ENCODE data around the gene SH3PXD2B.
"Not testable (repeated sequence)": the region's sequence is repeated elsewhere in the genome, so short reads cannot be mapped to it uniquely, and the experiment has no call there.

Gene SH3PXD2B

DNA sequence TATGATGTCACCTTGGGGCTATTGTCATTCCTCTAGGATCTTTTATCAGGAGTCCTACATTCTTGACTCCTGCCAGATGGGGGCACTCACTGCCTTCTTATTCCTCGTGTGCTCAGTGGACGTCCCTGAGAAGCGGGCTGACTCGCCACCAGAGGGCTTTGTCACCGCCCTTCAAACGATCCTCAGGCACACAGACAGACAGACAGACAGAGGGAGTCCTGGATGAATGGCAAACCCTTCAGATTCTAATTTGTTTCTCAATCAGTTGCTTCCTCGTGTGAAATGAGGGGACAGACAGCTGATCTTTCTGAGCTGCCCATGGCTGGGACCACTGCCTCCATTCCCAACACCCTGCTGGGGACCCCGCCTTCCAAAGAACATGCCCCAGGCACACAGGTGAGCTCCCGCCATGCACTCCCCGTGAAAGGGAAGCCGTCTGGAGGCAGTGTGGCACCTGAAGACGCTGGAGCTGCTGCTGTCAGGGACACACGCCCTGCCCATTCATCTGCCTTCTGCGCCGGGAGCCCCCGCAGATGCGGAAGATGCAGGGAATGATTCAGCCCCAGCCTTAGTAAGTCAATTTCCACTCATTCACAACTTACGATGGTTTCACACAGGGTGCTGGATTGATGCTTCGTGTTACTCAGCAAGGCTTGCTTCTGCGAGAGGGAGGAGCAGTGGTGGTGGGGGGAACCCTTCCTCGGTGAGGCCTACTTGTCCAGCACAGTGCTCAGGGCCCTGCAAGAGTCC lies 24.9 kb upstream of the SH3PXD2B start:
- H3K27ac Mint-ChIP-seq = no peak overlapping the region
- H3K4me1 Mint-ChIP-seq (ENCODE audit: low read depth in 2 of 2) = peaks cover 0 to 2% of the 10 kb centered on the region in 2 donors
- H3K27me3 Mint-ChIP-seq = peaks cover 16 to 21% of the 10 kb centered on the region in 2 donors
- ATAC-seq (replicated peaks) = peak; percentile 95
- H3K36me3 Mint-ChIP-seq (ENCODE audit: insufficient read depth) = peaks cover 3% of the 10 kb centered on the region
- DNase-seq = peak; percentile 6 to 43 (median 36)
- no peak overlapping the region for H3K4me3 Mint-ChIP-seq
- H3K9me3 Mint-ChIP-seq = no peaks in the 10 kb centered on the region

DNA sequence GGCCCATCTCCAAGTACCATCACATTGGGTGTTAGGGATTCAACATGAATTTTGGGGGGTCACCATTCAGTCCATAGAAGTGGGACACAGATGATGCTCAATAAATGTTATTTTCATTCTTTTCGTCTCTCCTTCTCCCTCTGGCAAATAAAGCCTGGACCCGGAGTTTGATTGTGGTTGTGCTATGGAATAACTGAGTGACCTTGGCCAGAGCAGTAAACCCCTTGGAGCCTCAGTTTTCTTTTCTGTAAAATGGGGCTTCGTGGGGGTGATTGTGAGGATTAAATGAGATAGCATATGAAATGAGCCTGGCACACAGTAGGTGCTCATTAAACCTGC lies 24.3 kb upstream of the SH3PXD2B start:
- not testable (repeated sequence) for H3K9me3 Mint-ChIP-seq; DNase-seq; H3K36me3 Mint-ChIP-seq (ENCODE audit: insufficient read depth); H3K4me3 Mint-ChIP-seq; H3K4me1 Mint-ChIP-seq (ENCODE audit: low read depth in 2 of 2); ATAC-seq (replicated peaks); H3K27ac Mint-ChIP-seq
- peaks cover 22 to 23% of the 10 kb centered on the region in 2 donors for H3K27me3 Mint-ChIP-seq

DNA sequence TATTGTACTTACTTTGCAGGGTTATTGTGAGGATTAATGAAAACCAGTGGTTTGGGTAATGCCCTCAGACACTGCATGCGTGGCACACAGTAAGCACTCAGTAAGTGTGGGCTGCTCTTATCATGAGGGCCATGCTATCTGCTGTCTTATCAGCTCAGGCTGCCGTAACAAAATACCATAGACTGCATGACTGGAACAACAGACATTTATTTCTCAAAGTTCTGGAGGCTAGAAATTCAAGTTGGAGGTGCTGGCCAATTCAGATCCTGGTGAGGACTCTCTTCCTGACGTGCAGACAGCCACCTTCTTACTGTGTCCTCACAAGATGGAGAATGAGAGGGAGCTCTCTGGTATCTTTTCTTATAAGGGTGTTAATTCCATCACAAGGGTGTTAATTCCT lies 23.9 kb upstream of the SH3PXD2B start:
- peaks cover 3% of the 10 kb centered on the region for H3K36me3 Mint-ChIP-seq (ENCODE audit: insufficient read depth)
- H3K27ac Mint-ChIP-seq = no peak overlapping the region
- no peak overlapping the region for H3K4me3 Mint-ChIP-seq
- ATAC-seq (replicated peaks) = no peak
- no peak for DNase-seq
- peaks cover 0 to 2% of the 10 kb centered on the region in 2 donors for H3K4me1 Mint-ChIP-seq (ENCODE audit: low read depth in 2 of 2)
- no peaks in the 10 kb centered on the region for H3K9me3 Mint-ChIP-seq
- H3K27me3 Mint-ChIP-seq = peaks cover 26 to 27% of the 10 kb centered on the region in 2 donors

DNA sequence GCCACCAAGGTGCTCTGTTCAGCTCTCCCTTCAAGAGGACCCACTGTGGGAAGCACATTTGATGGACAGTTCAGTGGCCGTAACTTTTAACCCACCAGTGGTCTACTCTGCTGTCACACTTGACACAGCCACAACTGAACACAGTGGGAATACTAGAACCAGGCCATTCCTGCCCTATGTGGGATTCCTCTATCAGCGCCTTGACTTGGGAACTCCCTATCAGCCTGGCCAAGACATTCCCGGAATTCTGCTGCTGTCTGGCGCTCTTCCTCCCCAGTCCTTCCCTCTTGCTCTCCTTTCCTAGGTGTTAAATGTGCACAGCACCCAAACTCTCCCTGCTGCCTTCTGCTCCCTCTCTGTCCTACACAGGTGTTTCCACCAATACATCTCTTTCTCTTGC lies 23.1 kb upstream of the SH3PXD2B start:
- no peaks in the 10 kb centered on the region for H3K9me3 Mint-ChIP-seq
- peaks cover 28 to 29% of the 10 kb centered on the region in 2 donors for H3K27me3 Mint-ChIP-seq
- H3K36me3 Mint-ChIP-seq (ENCODE audit: insufficient read depth) = peaks cover 3% of the 10 kb centered on the region
- ATAC-seq (replicated peaks) (no peak), DNase-seq (no peak)
- H3K4me1 Mint-ChIP-seq (ENCODE audit: low read depth in 2 of 2) = peaks cover 0 to 2% of the 10 kb centered on the region in 2 donors
- H3K4me3 Mint-ChIP-seq = no peak overlapping the region
- no peak overlapping the region for H3K27ac Mint-ChIP-seq

DNA sequence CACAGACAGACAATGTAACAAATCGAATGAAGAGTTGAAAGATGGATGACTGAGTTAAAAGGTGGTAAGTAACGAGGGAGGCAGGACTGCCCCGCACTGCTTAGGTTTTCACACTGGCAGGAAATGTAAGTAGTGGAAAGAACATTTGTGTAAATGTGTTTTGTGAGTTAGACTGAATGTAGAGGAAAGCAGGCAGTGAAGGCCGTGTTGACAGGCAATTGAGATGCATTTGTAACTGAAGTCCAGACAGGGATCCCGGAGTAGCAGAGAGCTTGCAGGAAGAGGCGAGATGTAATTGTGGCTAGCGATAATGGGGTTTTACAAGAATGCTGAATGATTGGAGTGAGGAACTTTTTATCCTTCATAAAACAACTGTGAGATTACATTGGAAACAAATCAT lies 20.0 kb upstream of the SH3PXD2B start:
- peaks cover 47 to 50% of the 10 kb centered on the region in 2 donors for H3K27me3 Mint-ChIP-seq
- DNase-seq (no peak), ATAC-seq (replicated peaks) (no peak)
- peaks cover 0 to 2% of the 10 kb centered on the region in 2 donors for H3K4me1 Mint-ChIP-seq (ENCODE audit: low read depth in 2 of 2)
- no peaks in the 10 kb centered on the region for H3K9me3 Mint-ChIP-seq
- H3K27ac Mint-ChIP-seq = no peak overlapping the region
- H3K4me3 Mint-ChIP-seq = no peak overlapping the region
- H3K36me3 Mint-ChIP-seq (ENCODE audit: insufficient read depth) = no peaks in the 10 kb centered on the region

DNA sequence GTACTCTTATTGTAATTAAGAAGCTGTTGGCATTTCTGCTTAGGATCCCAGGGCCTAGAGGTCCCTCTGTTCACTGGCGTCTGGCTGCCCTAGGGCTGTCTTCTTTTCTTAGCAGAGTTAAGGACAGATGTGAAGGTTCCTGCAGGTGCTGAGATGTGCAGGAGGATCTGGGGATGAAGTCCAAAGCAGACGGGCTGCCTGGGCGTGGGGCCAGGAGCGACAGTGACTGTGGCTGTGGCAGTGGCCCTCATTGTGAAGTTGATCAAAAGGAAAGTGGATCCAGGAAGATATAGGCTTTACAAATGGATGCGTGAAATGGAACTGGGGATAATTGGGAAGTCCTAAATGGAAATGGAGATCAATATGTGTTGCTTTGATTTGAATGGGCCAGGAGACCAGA lies 19.1 kb upstream of the SH3PXD2B start:
- Mint-ChIP-seq H3K27me3 (peaks cover 47 to 55% of the 10 kb centered on the region in 2 donors), H3K4me1 (ENCODE audit: low read depth in 2 of 2) (no peaks in the 10 kb centered on the region), H3K9me3 (no peaks in the 10 kb centered on the region), H3K4me3 (no peak overlapping the region), H3K36me3 (ENCODE audit: insufficient read depth) (no peaks in the 10 kb centered on the region), H3K27ac (no peak overlapping the region)
- ATAC-seq (replicated peaks) (no peak), DNase-seq (no peak)

DNA sequence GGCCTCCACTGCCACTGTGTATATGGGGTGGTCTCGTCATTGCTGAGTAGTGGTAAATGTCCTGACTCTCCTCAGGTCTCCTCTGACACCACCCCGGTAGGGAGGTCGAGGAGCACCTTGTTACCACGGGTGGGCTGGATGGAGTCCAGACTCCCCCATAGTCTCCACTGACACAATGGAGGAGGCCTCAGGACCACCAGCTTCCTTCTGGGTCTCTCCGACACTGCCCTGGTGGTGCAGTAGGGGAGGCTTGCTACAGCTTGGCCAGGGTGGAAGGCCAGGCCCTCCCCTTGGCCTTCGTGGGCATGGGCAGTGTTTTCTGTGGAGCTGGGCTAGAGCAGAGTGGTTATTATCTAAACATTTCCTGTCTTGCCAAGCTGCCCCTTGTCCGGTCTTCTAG lies 15.4 kb upstream of the SH3PXD2B start:
- no peak overlapping the region for H3K27ac Mint-ChIP-seq
- H3K36me3 Mint-ChIP-seq (ENCODE audit: insufficient read depth) = no peaks in the 10 kb centered on the region
- no peaks in the 10 kb centered on the region for H3K4me1 Mint-ChIP-seq (ENCODE audit: low read depth in 2 of 2)
- no peak overlapping the region for H3K4me3 Mint-ChIP-seq
- H3K9me3 Mint-ChIP-seq = no peaks in the 10 kb centered on the region
- no peak for DNase-seq
- H3K27me3 Mint-ChIP-seq = peaks cover 36 to 39% of the 10 kb centered on the region in 2 donors
- ATAC-seq (replicated peaks) = no peak

DNA sequence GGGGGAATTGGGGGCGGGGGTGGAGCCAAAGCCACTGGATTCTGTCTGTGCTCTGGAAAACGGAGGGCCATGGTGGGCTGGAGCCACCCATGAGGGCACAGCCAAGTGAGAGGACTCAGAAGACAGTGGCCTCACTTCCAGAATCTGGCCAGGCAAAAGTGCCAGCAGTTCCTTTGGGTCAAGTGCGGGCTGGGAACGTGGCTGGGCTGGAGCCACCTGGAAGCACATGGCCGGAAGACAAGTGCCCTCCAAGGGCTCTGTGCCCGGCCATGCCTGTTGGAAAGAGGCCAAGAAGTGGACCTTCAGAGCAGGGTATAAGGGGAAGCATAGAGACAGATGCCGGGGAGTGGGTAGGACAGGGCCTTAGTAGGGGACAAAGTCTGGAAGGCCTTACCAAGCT lies 11.7 kb upstream of the SH3PXD2B start:
- no peak for DNase-seq
- Mint-ChIP-seq H3K9me3 (peaks cover 0 to 2% of the 10 kb centered on the region in 2 donors), H3K27me3 (peaks cover 14 to 17% of the 10 kb centered on the region in 2 donors), H3K4me1 (ENCODE audit: low read depth in 2 of 2) (peaks cover 0 to 9% of the 10 kb centered on the region in 2 donors), H3K4me3 (no peak overlapping the region), H3K27ac (no peak overlapping the region), H3K36me3 (ENCODE audit: insufficient read depth) (peaks cover 3% of the 10 kb centered on the region)
- no peak for ATAC-seq (replicated peaks)

DNA sequence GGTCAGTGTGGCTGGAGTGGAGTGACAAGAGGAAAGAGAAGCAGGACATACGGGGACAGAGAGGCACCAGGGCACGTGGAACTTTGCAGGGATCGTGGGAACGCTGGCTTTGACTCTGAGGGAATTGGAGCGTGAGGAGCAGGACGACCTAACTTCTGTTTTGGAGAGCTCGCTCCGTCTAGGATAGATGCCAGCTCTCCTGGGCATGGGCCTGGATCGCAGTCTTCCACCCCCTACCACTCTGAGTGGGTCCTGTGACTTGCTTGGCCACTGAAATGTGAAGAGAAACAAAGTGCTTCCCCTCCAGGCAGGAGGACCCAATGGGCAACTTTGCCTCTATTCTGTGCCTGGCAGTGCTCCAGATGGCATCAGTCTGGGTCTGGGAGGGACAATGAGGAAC lies 8.7 kb upstream of the SH3PXD2B start:
- Mint-ChIP-seq H3K27ac (no peak overlapping the region), H3K27me3 (peaks cover 20 to 25% of the 10 kb centered on the region in 2 donors), H3K9me3 (peaks cover 0 to 2% of the 10 kb centered on the region in 2 donors), H3K4me3 (no peak overlapping the region), H3K36me3 (ENCODE audit: insufficient read depth) (peaks cover 3% of the 10 kb centered on the region), H3K4me1 (ENCODE audit: low read depth in 2 of 2) (peaks cover 0 to 9% of the 10 kb centered on the region in 2 donors)
- no peak for DNase-seq
- no peak for ATAC-seq (replicated peaks)

DNA sequence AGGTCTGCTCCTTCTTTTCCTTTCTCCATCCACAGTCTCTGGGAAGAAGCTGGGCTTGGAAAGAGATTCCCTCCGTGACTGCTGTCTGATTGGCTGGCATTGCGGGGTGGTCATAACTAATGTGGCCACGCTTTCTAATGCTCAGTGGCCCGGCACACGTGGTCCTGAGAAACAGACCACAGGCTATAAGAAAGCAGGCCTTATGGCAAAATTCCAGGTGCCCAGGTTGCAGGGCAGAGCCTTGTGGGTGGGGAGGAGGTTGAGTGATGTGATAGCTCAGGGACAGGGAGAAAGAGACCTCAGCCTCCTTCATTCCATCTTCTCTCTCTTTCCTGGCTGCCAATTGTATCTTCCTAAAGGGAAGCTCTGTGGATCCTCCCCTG lies 5.4 kb upstream of the SH3PXD2B start:
- H3K36me3 Mint-ChIP-seq (ENCODE audit: insufficient read depth) = peaks cover 3% of the 10 kb centered on the region
- ATAC-seq (replicated peaks) (no peak), DNase-seq (no peak)
- H3K9me3 Mint-ChIP-seq = peaks cover 0 to 2% of the 10 kb centered on the region in 2 donors
- H3K4me1 Mint-ChIP-seq (ENCODE audit: low read depth in 2 of 2) = peaks cover 3 to 12% of the 10 kb centered on the region in 2 donors
- peaks cover 30 to 35% of the 10 kb centered on the region in 2 donors for H3K27me3 Mint-ChIP-seq
- no peak overlapping the region for H3K4me3 Mint-ChIP-seq
- H3K27ac Mint-ChIP-seq = no peak overlapping the region

DNA sequence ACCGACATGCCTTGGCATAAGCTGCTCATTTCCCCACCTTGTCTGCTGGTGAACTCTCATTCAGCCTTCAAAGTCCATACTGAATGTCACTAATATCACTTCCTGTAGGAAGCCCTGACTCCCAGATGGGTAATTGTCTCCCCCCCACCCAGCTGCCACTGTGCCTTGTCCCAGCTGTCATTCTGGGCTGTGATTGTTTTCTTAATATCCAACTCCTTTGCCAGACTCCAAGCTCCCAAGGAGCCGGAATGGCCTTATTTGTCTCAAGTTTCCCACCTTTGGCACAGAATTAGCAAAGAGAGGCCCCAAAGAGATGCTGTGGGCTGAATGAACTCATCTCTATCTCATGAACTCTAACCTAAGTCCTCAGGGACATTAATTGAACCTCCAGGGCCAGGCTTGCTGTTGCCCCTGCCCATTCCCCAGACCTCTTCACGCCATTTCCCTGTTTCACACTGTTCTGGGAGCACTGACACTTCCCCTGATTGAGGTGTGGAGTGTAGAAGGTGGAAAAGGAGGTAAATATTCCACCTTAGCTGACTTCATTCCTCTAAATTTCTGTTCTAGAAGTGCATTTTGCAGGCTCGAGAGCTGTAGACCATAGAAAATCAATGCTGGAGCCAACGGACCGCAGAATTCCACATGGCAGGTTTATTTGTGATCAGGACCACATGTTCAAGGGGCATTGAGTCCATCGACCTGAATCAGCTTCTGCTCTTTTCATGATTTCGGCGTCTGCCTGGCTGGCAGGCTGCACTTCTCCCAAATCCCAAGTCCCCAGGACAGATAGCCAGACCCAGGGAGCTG lies 4.9 kb upstream of the SH3PXD2B start:
- DNase-seq (no peak), ATAC-seq (replicated peaks) (no peak)
- Mint-ChIP-seq H3K27ac (no peak overlapping the region), H3K4me3 (no peak overlapping the region), H3K36me3 (ENCODE audit: insufficient read depth) (peaks cover 3% of the 10 kb centered on the region), H3K4me1 (ENCODE audit: low read depth in 2 of 2) (peaks cover 6 to 14% of the 10 kb centered on the region in 2 donors), H3K27me3 (peaks cover 33 to 38% of the 10 kb centered on the region in 2 donors), H3K9me3 (peaks cover 0 to 2% of the 10 kb centered on the region in 2 donors)

DNA sequence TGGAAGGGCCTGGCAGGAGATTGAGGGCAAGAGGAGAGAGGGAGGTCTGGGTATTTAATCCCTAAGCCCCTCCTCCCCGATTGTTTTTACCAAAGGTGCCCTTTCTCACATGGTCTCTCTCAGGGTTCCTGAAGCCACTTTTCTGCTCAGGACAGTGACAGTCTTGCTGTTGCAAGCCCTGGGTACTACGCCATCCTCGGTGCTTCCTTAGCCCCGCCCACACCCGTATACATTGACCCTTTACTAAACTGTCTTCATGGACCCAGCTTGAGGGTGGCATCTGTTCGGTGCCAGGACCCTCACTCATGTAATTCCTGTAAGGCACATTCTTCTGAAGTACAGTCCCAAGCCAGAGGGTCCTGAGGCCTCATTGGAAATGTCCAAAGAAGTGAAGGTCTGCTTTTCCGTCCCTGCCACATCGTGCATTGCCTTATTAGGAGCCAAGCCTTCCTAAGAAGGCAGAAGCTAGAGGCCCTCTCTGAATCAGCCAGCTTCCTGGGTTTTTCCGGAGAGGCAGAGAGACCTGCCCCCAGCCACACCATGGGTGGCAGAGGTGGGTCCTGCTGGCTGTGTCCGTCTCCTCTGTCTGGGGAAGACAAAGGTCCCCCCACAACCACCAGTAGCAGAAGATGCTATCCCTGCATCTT lies 1.9 kb upstream of the SH3PXD2B start:
- peaks cover 50 to 61% of the 10 kb centered on the region in 2 donors for H3K27me3 Mint-ChIP-seq
- H3K4me1 Mint-ChIP-seq (ENCODE audit: low read depth in 2 of 2) = peaks cover 11 to 12% of the 10 kb centered on the region in 2 donors
- DNase-seq (no peak), ATAC-seq (replicated peaks) (no peak)
- no peak overlapping the region for H3K27ac Mint-ChIP-seq
- no peaks in the 10 kb centered on the region for H3K9me3 Mint-ChIP-seq
- H3K4me3 Mint-ChIP-seq = peak overlapping the region in 1 of 2 donors; percentile 19
- peaks cover 3% of the 10 kb centered on the region for H3K36me3 Mint-ChIP-seq (ENCODE audit: insufficient read depth)

DNA sequence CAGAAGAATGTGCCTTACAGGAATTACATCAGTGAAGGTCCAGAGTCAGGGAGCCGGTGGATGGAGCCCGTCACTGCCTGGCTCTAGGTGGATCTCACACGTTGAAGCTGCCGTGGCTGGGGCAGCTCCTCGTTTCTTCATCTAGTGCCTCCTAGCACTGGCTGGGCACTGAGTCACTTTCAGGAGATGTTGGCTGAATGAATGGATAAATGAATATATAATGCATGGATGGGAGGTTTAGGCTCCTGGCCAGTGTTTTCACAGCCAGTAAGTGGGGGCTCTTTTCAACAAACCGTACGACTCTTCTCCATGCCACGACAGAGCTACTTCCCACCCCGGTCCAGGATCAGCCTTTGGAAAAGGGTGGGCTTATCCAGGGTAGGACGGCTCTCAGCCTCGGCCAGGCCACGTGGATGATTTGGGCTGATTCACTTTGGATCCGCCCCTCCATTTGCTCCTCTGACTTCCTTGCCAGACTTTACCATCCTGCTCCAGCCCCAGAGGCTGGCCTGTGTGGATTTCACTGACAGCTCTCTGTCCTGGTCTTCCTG lies 1.3 kb upstream of the SH3PXD2B start:
- Mint-ChIP-seq H3K4me1 (ENCODE audit: low read depth in 2 of 2) (peaks cover 11 to 12% of the 10 kb centered on the region in 2 donors), H3K27me3 (peaks cover 53 to 65% of the 10 kb centered on the region in 2 donors), H3K27ac (no peak overlapping the region), H3K9me3 (no peaks in the 10 kb centered on the region), H3K4me3 (peak overlapping the region; percentile 86), H3K36me3 (ENCODE audit: insufficient read depth) (peaks cover 3% of the 10 kb centered on the region)
- DNase-seq (no peak), ATAC-seq (replicated peaks) (no peak)
